GM12891 (cell line): ENCODE data around the gene KCTD8.

ENCODE experiments used
- POLR2A ChIP-seq: IDR thresholded peaks from 2 replicates; pipeline ENCODE4 v1.6.1; 2011; ENCODE audit warnings: low read depth, low read length, control low read depth
- POLR2AphosphoS5 ChIP-seq: IDR thresholded peaks from 2 replicates; pipeline ENCODE4 v1.6.1; 2011; ENCODE audit warnings: low read depth, low read length, control low read depth
- TAF1 ChIP-seq: IDR thresholded peaks from 2 replicates; pipeline ENCODE4 v1.6.1; 2011; ENCODE audit warnings: low read depth, low read length, control low read depth

GRCh38 chr4:44161756-44162155 lies 286.9 kb downstream of the KCTD8 start:
- TF ChIP-seq POLR2A = no peak
- no peak for TF ChIP-seq POLR2AphosphoS5
- TF ChIP-seq TAF1 = no peak
